Activated CD4-positive, alpha-beta T cell treated with anti-CD3 and anti-CD28 coated beads for 24 hours (primary cell): ENCODE results near the gene IRX3.

Experiments used
- DNase-seq, 2 donors: peaks; one replicate each; pipeline ENCODE4 v3.0.0-alpha.2; 2020; ENCODE audit warnings: low read depth in 2 of 2

The IRX3 gene

DNA sequence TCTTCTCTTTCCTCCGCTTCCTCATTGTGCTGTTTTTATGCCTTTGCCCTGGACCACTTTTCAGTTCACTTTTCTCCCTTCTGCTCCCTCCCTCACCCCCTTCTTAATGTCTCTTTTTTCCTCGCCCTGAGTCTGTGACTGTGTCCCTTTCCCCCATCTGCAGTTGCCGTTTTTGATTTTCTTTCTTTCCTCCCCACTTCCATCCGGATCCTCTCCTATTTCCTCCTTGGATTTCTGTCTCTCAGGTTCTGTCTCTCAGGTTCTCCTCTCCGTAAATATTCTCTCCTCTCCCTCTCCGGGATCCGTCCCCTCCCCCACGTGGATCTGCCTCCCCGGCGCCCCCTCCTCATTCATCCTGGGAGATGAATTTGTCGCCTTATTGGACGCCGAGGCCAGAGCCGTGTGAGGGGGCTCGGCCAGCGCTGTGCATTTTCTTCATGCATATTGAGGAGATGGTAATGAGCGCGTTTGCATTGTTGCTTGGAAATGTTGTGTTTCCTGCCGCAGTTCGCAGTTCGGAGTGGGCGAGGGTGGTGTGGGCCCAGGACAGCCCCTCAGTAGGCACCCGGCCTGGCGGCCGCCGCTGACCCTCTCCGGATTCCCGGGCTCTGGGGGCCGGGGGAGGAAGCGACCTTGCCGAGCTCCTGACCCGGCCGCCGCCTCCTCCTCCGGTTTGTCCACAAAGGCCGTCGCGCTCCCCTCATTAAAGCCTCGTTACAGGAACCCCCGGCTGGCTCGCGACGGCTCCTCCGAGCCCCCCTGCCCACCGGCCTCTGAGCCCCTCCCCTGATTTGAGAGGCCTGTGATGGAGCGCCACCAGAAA, 4.5 kb upstream of the IRX3 start:
- DNase-seq: no peak

DNA sequence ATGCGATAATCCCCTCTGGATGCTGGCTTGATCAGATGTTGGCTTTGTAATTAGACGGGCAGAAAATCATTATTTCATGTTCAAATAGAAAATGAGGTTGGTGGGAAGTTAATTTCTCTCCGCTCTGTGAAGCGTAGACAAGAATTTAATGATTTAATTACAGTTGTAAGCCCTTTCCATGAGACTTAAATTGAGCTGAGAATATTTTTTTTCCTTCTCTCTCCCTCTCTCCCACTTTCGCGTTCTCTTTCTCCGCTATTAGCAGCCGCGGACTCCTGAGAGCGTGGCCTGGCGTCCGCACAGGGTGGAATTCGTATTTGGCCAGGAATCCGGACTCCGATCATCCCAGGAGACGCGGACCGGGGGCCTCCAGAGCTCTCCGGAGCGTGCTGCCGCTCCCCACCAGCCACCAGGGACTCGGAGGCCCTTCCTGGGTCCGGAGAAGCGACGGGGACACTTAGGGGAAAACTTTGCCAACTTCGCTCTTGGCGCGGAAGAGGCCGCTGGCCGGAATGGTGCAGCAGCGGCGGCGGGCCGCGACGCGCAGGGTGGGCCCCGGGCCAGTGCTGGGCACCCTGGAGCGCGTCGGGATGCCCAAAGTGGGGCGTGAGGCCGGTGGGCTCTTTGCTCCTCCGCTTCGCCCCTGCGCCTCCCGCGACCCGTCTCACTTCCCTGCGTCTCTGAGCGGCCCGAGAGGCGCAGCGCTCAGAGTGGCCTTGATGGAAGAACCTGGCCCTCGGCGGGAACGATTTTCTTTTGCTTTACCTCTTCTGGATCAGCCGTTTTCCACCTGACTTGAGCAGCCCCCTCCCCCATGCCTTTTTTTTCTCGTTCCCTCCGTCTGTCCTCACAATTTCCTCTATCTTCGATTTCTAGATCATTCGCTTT, 3.6 kb upstream of the IRX3 start:
- DNase-seq: no peak

DNA sequence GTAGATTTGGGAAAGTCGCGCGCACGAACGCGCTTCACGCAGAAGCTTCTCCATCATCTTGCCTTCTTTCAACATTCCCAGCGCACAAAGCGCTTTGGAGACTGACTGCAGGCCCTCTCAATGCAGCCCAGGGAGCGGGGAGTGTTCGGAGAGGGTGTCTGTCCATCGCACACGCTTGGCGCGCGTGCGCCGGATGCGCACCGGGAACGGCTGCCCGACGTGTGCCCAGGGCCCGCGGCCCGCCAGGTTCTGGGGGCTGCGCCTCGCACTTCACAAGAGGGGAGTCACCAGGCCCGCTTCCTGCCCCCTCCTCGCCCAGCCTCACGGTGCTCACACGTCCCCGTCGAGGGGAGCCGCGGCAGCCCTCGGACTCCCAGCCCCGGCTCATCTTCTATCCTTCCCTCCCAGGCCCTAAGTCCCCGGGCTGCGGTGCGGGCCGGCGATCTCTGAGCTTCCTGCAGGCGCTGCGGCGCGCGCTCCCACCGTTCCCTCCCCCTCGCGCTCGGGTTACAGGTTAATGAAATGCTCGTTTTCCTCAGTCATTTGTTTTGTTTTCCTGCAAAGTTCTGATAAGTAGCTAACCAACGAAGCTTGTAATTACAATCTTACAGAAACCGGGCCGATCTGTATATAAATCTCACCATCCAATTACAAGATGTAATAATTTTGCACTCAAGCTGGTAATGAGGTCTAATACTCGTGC, 2.8 kb upstream of the IRX3 start:
- no peak for DNase-seq

DNA sequence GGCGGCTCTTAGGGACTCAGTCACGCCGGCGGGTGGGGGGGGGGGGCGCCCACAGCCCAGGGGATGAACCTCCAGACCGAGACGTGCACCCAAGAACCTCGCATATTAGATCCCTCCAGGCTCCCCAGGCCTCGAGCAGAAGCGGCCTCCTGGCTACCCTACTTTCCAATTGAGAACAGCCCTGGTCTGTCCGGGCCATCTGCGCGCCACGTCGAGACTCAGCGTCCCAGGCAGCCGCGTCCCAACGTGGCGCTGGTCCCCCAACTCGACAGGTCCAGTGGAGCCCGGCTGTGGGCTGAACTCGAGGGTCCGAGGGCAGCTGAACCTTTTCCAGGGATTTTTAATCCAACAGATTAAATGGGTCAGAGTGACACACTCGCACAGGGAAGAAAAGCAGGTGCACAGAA, 2.3 kb upstream of the IRX3 start:
- no peak for DNase-seq

DNA sequence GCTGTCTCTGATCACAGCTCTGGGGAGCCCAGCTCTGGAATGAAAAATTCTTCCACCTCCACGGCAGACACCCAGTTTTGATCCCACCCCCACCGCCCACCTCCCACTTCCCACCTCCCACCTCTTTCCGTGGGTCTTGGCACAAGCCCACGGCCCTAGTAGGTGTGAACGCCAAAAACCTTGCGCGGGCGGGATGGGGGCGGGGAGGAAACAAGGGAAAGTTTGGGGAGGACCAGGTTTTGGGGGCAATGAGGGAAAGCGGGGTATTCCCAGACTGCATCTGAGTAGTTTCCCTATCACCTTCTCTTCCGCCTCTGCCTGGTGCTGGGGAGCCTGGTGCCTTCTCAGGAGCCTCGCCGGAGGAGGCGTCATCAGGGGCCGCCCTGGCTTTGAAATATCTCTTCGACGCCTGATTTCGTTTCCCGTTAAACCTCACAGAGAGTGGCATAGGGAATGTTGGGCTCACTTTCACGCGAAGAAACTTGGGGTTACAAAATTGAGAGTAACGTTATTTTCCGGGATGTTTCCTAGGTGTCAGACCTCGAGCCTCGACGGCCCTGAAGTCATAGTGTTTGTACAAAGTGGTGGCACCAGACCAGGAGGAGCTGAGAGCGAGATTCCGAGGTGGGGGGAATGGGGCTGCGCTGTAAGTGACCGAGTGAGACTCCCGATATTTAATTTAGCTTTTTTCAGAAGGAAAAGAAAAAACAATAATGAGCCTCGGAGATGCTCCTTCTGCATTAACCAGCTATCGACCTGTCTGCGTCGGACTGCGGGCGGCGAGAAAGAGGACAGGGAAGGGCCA, 1.6 kb upstream of the IRX3 start:
- no peak for DNase-seq

DNA sequence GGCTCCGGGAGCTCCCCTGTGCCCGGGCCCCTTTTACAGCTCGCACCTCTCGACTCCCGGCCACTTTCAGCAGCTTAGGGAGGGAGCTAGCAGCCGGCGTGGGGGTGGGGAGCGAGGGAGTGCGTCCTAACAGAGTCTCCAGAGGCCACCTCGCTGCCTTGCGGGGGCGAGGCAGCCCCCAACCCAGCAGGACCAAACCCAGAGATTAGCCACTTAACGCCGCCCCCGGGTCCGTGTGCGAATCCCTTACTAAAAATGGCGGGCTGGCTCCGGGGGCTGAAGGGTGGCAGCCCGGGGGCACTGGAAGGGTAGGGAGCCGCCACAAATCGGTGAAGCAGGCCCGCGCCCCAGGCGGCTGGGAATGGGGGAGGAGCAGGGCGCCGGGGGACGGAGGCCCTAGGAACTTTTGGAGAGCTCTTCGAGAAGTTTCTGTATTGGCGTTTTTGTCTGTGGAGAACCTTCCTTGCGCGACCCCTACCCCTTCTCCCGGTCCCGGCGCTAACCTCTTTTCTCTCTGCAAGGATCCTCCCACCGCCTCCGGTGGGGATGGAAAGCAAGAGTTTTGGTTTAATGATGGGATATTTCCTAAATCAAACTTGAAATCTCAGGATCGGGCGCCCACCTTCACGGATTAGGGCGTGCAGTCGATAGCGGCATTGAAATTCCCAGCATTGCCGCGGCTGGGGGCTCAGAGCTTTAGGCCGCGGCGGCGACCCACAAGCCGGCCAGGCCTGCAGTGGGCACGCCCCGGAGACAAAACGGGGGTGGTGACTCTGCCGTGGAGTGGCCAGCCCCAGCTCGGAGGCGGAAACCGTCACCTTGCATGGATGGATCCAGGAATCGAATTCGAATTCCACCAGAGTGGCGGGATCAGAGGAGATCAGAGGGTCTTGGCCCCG, 793 bp upstream of the IRX3 start:
- no peak for DNase-seq

DNA sequence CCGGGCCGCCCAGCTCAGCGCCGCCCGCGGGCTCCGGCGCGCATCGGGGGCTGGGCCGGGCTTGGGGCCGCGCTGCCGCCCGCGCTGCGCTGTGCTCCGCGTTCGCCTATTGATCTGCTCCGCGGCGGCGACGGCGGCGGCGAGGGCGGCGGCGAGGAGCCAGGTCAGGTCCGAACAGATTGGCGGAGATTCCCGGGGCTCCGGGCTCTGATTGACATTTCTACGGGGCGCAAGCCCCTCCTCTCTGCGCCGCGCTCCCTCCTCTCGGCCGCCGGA, 559 bp downstream of the IRX3 start:
- DNase-seq: no peak

DNA sequence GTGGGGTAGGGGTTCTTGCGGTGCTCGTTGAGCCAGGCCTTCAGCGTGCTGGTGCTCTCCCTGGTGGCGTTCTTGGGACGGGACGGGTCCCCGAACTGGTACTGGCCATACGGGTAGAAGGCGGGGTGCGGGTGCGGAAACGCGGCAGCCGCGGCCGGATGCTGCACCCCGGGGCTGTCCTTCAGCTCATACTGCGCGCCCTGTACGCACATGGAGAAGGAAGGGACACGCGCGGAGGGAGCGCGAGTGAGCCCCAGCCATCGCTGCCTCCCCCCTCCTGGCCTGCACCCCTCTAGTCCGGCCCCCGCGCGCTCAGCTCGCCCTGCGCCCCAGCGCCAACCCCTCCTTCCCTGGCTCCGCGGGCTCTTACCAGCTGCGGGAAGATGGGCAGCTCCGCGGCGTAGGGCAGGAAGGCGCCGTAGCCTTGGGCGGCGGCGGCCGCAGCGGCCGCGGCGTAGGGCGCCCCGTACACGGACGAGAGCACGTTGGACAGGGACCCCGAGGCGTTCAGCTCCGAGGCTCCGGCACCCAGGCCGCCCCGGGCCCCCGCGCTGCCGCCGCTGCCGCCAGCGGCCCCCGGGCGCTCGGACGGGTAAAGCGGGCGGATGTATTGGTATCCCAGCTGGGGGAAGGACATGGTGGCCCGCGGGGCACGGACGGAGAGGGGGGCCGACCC, 1.0 kb downstream of the IRX3 start:
- DNase-seq: no peak

DNA sequence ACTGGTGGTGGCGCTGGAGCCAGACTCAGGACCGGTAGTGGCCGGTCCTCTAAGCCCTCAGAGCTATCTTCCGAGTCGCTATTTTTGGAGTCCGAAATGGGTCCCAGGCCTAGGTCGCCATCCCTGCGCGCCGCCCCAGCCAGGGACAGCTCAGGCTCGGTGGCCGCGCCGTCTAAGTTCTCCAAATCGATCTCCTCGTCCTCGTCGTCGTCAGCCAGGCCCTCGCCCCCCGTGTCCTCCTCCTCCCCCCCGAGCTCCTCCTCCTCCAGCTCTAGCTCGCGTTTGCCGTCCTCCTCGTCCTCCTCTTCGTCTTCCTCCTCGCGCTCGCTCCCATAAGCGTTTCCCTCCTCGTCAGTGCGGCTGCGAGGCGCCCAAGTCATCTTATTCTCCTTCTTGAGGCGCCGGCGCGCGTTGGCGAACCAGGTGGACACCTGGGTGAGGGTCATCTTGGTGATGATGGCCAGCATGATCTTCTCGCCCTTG, 1.6 kb downstream of the IRX3 start:
- DNase-seq: no peak

DNA sequence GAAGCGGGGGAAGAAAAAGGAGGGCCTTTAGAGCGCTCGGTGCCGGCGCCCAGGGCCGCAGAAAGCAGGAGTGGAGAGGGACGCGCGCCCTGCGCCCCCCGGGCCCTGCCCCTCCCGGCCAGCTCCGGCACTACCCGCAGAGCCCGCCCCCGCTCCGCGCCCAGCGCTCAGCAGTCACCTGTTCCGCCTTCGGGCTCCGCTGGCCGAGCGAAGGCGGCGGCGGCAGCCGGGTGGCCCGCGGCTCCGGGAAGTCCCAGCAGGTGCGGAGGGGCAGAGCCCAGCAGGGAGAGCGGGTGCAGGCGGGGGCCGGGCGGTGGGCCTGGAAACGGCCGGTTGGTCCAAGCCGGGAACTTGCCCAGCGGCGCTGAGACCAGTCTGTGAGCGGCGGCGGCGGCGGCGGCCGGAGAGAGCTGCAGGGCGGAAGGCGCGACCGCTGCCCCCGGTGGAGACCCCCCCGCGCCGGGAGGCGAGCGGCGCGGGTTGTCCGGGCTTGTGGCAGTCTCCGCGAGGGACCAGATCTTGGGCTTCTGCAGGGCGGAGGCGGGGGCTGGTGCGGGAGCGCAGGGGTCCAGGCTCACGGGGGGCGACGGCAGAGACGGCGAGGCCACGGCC, 2.2 kb downstream of the IRX3 start:
- DNase-seq: no peak

DNA sequence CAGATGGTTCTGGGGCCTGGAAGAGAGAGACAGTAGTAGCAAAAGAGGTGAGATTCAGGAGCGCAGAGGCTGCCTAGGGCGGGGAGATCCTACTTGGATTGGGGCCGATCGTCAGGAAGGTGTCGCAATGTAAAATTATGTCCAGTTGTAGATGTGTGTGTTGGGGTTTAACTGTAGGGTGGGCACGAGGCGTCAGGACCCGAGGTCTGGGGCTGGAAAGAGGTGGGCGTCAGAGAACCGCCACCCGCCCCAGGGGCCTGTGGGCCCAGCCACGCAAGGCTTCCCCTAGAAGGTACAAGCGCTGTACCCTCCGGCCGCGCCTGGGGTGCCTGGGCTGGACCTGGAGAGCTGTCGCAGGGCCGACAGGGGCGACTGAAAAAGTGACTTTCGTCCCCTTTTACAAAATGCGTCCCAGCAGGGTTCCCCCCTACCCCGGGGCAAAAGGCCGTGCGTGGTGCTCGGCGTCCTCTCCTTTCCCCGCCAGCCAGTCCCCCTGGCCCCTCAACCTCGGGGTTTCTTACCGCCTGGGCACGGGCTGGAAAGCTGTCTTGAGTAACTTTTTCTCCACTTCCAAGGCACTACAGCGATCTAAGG, 2.8 kb downstream of the IRX3 start:
- no peak for DNase-seq

DNA sequence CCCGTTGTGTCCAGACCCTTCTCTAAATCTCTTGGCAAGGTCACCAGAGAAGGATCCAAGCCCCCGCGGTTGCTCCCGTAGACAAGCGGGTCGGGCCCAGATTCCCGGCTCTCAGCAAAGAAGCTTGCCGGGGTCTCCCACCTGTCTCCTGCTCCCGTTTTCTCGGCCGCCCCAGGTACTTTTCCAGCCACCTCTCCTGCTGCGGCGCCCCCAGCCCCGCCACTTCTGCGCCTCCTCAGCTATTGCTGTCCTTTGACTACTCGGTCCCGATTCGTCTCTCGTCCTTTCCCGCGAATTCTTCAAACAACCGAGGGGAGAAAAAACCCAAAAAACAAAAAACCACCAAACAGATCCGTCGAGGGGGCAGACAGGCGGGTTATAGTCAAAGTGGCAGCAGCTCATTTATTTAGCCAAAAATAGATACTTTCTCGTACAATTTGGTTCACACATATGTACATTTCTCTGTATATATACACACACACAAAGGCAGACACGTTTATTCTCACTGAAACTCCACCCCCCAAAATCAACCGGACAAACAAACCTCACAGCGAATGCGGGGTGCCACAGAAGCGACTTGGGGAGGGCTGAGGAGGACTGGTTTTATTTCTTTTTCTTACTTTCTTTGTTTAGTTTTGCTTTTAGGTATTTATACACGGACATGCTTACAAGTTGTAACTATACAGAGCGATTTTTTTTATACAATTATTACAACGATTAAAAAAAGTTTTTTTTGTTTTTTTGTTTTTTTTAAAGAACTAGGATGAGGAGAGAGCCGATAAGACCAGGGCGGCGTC, 3.5 kb downstream of the IRX3 start:
- DNase-seq: no peak

DNA sequence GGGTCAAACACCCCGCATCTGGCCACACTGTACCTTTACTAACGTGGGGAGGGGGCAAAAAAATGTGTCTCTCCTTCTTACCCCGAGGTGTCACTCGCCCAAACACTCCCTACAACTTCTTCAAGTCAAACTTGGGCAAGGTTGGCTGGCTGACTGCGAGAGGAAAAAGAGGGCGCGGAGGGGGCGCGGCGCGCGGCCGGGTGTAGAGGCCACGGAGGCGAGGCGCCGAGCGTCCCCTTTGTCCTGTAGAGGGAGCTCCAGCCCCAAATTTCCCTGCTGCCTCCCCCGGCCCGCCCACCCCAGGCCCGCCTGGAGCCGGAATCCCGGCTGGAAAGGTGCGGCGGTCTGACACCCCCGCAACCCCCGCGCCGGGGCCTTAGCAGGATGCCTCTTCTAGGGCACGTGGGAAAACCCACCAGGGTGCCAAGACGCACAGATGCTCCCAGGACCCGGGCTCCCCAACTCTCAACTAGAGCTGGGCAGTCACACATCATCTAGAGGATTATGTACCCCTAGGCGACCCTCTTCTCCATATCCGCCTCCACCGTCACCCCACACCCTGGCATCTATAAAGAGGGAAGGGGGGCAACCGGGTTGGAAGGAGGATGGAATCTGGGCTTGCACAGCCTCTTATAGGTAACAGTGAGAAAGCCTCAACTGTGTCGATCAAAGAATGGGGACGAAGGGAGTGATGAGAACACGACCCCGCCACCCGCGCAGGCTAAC, 4.2 kb downstream of the IRX3 start:
- DNase-seq: peak in 1 of 2 donors; percentile 25

DNA sequence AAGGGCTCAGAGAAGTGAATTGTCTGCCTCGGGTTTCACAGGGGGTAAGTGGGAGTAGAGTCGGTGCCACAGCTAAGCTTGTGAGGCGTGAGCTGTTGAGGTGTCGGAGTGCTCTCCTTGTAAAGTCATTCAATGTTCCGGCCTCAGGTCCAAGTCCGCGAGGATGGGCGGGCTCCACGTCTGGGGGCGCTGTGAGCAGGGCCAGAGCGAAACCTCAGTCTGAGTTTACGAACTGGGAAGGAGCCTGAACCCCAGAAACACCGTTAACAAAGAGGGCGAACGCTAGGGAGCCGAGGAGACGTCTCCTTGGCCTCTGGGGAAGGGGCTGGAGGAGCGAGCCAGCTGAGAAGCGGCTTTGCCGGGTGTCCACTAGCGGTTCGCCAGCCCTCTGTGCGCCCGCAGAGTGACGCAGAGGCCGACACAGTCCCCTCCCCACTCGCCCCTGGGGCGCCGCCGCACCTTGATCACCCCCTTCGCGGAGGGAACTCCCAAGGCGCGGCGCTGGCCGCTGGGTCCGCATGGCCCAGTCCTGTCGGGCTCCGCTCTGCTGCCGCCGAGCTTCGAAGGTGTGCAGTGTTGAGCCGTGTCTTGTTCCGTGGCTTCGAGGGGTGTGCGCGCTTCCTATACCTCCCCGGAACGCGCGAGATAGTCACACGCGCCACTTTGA, 4.9 kb downstream of the IRX3 start:
- no peak for DNase-seq

DNA sequence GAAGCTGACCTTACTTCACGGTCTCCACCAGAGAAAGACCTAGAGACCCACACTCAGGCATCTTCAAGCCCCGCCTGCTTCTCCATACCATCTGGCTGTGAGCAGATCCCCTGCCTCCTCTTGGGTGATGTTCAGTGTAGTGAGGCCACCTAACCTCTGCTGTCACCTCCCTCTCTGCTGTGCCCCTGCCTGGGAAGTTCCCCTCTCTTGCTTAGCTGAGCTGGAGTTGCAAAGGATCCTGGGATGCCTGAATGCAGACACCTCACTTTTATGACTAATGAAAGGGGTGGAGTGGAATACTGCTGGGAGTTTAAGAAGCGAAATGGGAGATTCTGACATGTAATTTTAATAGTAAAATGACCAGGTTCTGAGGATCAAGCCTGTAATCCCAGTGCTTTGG, 5.8 kb downstream of the IRX3 start:
- no peak for DNase-seq

DNA sequence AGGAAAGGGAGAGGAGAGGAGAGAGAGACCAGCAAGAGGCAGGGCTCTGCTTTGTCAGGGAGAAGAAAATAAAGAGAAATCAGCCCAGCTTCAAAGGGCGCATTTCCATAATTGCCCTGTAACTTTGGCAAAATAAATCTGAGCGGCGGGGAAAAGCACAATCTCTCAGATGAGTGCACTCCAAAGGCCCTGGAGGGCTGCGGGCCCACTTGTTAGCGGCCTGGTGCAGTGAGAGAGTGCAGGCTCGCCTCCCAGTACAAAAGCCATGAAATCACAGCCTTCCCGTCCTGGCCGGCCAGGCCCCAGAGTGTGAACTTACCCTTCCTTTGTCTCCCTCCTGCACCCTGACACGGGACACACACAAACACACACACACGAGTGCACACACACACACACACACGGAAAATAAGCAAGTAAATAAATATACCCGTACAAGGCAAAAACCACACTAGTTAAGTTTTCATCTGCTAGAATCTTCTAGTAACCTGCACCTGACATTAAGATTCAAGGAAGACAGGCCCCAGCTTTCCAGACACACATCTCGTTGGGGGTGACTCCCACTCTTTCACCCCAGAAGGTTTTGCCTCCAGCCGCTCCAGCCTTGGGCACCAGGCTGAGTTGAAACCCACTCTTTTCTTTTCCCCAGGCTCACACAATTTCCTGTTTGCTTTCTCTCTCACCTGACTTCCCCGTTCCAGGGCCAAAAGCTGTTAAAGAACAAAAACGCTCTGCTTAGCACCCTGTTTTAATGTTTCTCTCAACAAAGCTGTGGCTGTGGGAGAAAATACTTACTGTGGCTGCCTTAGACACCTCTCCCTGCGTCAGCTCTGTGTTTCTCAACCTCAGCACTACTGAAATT, 8.5 kb downstream of the IRX3 start:
- no peak for DNase-seq
